H1 (cell line): ENCODE measurements around the gene HIPK2. TPM values are rescaled to one million over a fixed set of nuclear protein-coding genes. Genes with fewer than 3 reads are reported as not detected.
A peak's percentile ranks its signal among the peaks of the same experiment; 100 is the strongest.

ENCODE experiments used
- BACH1 ChIP-seq: IDR thresholded peaks from 2 replicates; pipeline ENCODE4 v1.6.1; 2012; ENCODE audit warnings: low read length, improper control_type of control experiment
- BCL11A ChIP-seq, 2 experiments: IDR thresholded peaks; one replicate each; pipeline ENCODE4 v1.6.1; 2011; ENCODE audit warnings: low read depth in 2 of 2, low read length in 2 of 2, mild to moderate bottlenecking in 2 of 2
- BRCA1 ChIP-seq: IDR thresholded peaks from 2 replicates; pipeline ENCODE4 v1.6.1; 2012; ENCODE audit warnings: low read depth, low read length, improper control_type of control experiment
- CTBP2 ChIP-seq: IDR thresholded peaks from 2 replicates; pipeline ENCODE4 v1.7.0; 2011; ENCODE audit warnings: borderline replicate concordance, mild to moderate bottlenecking, moderate library complexity, mixed read lengths, low read length; ENCODE audit not compliant: insufficient read depth, insufficient read length
- EGR1 ChIP-seq: IDR thresholded peaks from 2 replicates; pipeline ENCODE4 v1.6.1; 2011; ENCODE audit warnings: low read depth, low read length, borderline replicate concordance
- EP300 ChIP-seq, 2 experiments: IDR thresholded peaks; 1 replicate in 1 of 2; 2 replicates in 1 of 2; pipeline ENCODE4 v1.6.1; 2011 to 2012; ENCODE audit warnings: low read depth in 2 of 2, low read length in 2 of 2, mild to moderate bottlenecking in 2 of 2, borderline replicate concordance in 1 of 2, inconsistent platforms in 1 of 2, moderate library complexity in 1 of 2
- EZH2 ChIP-seq: fragments of 200-600 bp; sonication (generic); IDR thresholded peaks from 2 replicates; pipeline ENCODE4 v1.7.1; 2012; ENCODE audit warnings: low read depth, mild to moderate bottlenecking, moderate library complexity, low read length, inconsistent platforms; ENCODE audit not compliant: severe bottlenecking
- FOSL1 ChIP-seq: IDR thresholded peaks from 2 replicates; pipeline ENCODE4 v1.6.1; 2011; ENCODE audit warnings: mild to moderate bottlenecking, low read depth, low read length, moderate library complexity; ENCODE audit not compliant: insufficient read depth
- GTF2F1 ChIP-seq: IDR thresholded peaks from 2 replicates; pipeline ENCODE4 v1.6.1; 2012; ENCODE audit warnings: low read depth, low read length, improper control_type of control experiment, borderline replicate concordance
- KDM1A ChIP-seq: fragments of 200-600, 300-600 bp; sonication (generic); IDR thresholded peaks from 2 replicates; pipeline ENCODE4 v1.7.1; 2016; ENCODE audit warnings: mild to moderate bottlenecking, low read length, borderline replicate concordance
- NRF1 ChIP-seq: IDR thresholded peaks from 2 replicates; pipeline ENCODE4 v1.6.1; 2011; ENCODE audit warnings: mild to moderate bottlenecking, low read depth, low read length, improper control_type of control experiment
- POLR2A ChIP-seq, 2 experiments: IDR thresholded peaks; 1 replicate in 1 of 2; 2 replicates in 1 of 2; pipeline ENCODE4 v1.6.1; 2011; ENCODE audit warnings: low read depth in 2 of 2, low read length in 2 of 2, mild to moderate bottlenecking in 2 of 2; ENCODE audit errors: control extremely low read depth in 1 of 2
- RAD21 ChIP-seq, 2 experiments: IDR thresholded peaks in 1 of 2; conservative IDR thresholded peaks in 1 of 2; 2 replicates each; pipeline ENCODE4 v1.6.1; 2011; ENCODE audit warnings: low read depth in 2 of 2, low read length in 2 of 2, improper control_type of control experiment in 1 of 2, inconsistent platforms in 1 of 2, mild to moderate bottlenecking in 1 of 2, moderate library complexity in 1 of 2
- RNF2 ChIP-seq: fragments of 200-900, 300-1000 bp; sonication (generic); IDR thresholded peaks from 2 replicates; pipeline ENCODE4 v1.7.1; 2016; ENCODE audit warnings: borderline replicate concordance, low read depth, mild to moderate bottlenecking, antibody characterized with exemption, low read length; ENCODE audit not compliant: poor library complexity, severe bottlenecking; ENCODE audit errors: missing control alignments
- SP1 ChIP-seq: IDR thresholded peaks from 2 replicates; pipeline ENCODE4 v1.6.1; 2011; ENCODE audit warnings: low read depth, low read length
- SP4 ChIP-seq: IDR thresholded peaks from 2 replicates; pipeline ENCODE4 v1.6.1; 2012; ENCODE audit warnings: low read length, inconsistent platforms
- TAF1 ChIP-seq: IDR thresholded peaks from 2 replicates; pipeline ENCODE4 v1.6.1; 2011; ENCODE audit warnings: mild to moderate bottlenecking, low read depth, low read length
- TBP ChIP-seq: IDR thresholded peaks from 2 replicates; pipeline ENCODE4 v1.6.1; 2011; ENCODE audit warnings: low read depth, low read length, improper control_type of control experiment
- TEAD4 ChIP-seq: IDR thresholded peaks from 2 replicates; pipeline ENCODE4 v1.6.1; 2012; ENCODE audit warnings: low read depth, low read length, inconsistent platforms, mixed read lengths
- ZNF274 ChIP-seq: IDR thresholded peaks from 2 replicates; pipeline ENCODE4 v1.7.0; 2012; ENCODE audit warnings: low read length, borderline replicate concordance; ENCODE audit errors: extremely low read depth
- polyA plus RNA-seq, 7 experiments: library from polyadenylated mRNA; depleted of rRNA in 3 of 7; stranded (reverse) in 5 of 7; unstranded in 2 of 7; fragments of >200 nt in 5 of 7; fragments of 200-250 nt in 2 of 7; gene quantifications; 1 replicate in 5 of 7; 2 replicates in 1 of 7; 4 replicates in 1 of 7; pipeline versions ENCODE4 v1.2.1 to v1.2.3, GENCODE V29; 2011 to 2013; ENCODE audit warnings: missing spikeins in 2 of 7, mixed read lengths in 2 of 7
- total RNA-seq: library from RNA; stranded (reverse); fragmentation: NEBNext Ultra II Directional; extraction: Animal tissue kit (Norgen Biotek cat#: 25700); gene quantifications from 2 replicates; pipeline ENCODE4 v1.2.1, GENCODE V29; 2021
- TF ChIP-seq, protein P1 (sequence below), 3 experiments: IDR thresholded peaks; 1 replicate in 2 of 3; 2 replicates in 1 of 3; pipeline versions ENCODE4 v1.5.1 to v1.6.1; 2011; ENCODE audit warnings: low read length in 3 of 3, mild to moderate bottlenecking in 3 of 3, inconsistent platforms in 2 of 3, low read depth in 1 of 3, moderate library complexity in 1 of 3; ENCODE audit not compliant: insufficient read depth in 1 of 3; ENCODE audit errors: control extremely low read depth in 1 of 3

HIPK2 gene
- total and polyA plus RNA-seq, 2 of the 8 experiments (the other 6 are each of a cell fraction or from before 2014, with no cell fraction given) = 8.3 to 24.3 TPM

- no peak for TF ChIP-seq ZNF274
- no peak for TF ChIP-seq TBP
- no peak for TF ChIP-seq EP300 (IDR thresholded peaks at IDR 0.05; ENCODE audit: borderline replicate concordance in 1 of 2, low read depth in 2 of 2, low read length in 2 of 2)
- 0 out of 2 replicates have a peak, but pooled peaks have one; percentile 28 for TF ChIP-seq TAF1
- no peak for TF ChIP-seq RAD21 (IDR thresholded peaks at IDR 0.05 in 1 of 2, conservative IDR thresholded peaks at IDR 0.05 in 1 of 2; ENCODE audit: low read depth in 2 of 2, low read length in 2 of 2)
- TF ChIP-seq EZH2 = peak; percentile 17
- 0 out of 2 replicates have a peak, but pooled peaks have one; percentile 9 for TF ChIP-seq KDM1A
- no peak for TF ChIP-seq FOSL1
- TF ChIP-seq EGR1 = no peak
- TF ChIP-seq, protein P1, sequence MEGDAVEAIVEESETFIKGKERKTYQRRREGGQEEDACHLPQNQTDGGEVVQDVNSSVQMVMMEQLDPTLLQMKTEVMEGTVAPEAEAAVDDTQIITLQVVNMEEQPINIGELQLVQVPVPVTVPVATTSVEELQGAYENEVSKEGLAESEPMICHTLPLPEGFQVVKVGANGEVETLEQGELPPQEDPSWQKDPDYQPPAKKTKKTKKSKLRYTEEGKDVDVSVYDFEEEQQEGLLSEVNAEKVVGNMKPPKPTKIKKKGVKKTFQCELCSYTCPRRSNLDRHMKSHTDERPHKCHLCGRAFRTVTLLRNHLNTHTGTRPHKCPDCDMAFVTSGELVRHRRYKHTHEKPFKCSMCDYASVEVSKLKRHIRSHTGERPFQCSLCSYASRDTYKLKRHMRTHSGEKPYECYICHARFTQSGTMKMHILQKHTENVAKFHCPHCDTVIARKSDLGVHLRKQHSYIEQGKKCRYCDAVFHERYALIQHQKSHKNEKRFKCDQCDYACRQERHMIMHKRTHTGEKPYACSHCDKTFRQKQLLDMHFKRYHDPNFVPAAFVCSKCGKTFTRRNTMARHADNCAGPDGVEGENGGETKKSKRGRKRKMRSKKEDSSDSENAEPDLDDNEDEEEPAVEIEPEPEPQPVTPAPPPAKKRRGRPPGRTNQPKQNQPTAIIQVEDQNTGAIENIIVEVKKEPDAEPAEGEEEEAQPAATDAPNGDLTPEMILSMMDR (IDR thresholded peaks at IDR 0.05; ENCODE audit: control extremely low read depth in 1 of 3, insufficient read depth in 1 of 3, low read depth in 1 of 3, low read length in 3 of 3) = no peak
- TF ChIP-seq SP4 = no peak
- no peak; a peak in 1 of 3 replicates for TF ChIP-seq POLR2A (IDR thresholded peaks at IDR 0.05; ENCODE audit: control extremely low read depth in 1 of 2, low read depth in 2 of 2, low read length in 2 of 2)
- TF ChIP-seq NRF1 = no peak
- no peak for TF ChIP-seq SP1
- TF ChIP-seq BACH1 = 0 out of 2 replicates have a peak, but pooled peaks have one; percentile 6
- TF ChIP-seq GTF2F1 = no peak
- TF ChIP-seq RNF2 = no peak
- TF ChIP-seq TEAD4 = no peak
- no peak for TF ChIP-seq BRCA1
- no peak for TF ChIP-seq CTBP2
- TF ChIP-seq BCL11A (IDR thresholded peaks at IDR 0.05; ENCODE audit: low read depth in 2 of 2, low read length in 2 of 2) = no peak
These were observed at the start of gene HIPK2 (continued) for GRCh38 chr7:139777948-139778841.
